Heart right ventricle (tissue), 16 donors: ENCODE data around the gene TSPAN8. TPM values are rescaled to one million over a fixed set of nuclear protein-coding genes. Genes with fewer than 3 reads are reported as not detected.

ENCODE experiments used
- ATAC-seq, 8 donors: fragments of 200-7000 bp; cut with Tn5 transposase; one replicate each; pipeline ENCODE4 v1.9.1; 2020; ENCODE audit warnings: mild to moderate bottlenecking in 8 of 8, moderate library complexity in 8 of 8, moderate number of reproducible peaks in 1 of 8
- DNase-seq, 2 donors: peaks; one replicate each; pipeline ENCODE4 v3.0.0-alpha.2; 2020
- H3K27ac ChIP-seq, 10 donors: fragments of 200-600 bp; sonication (generic) in 2 of 10; one replicate each; pipeline versions ENCODE4 v1.5.0 to v1.8.0; 2020 to 2022; ENCODE audit warnings: mild to moderate bottlenecking in 3 of 10
- H3K27me3 ChIP-seq, 7 donors: fragments of 200-600 bp; one replicate each; pipeline ENCODE4 v1.8.0; 2021 to 2022; ENCODE audit warnings: mild to moderate bottlenecking in 2 of 7
- H3K36me3 ChIP-seq, 9 donors: fragments of 200-600 bp; sonication (generic) in 1 of 9; one replicate each; pipeline versions ENCODE4 v1.5.0 to v1.8.0; 2020 to 2022; ENCODE audit warnings: mild to moderate bottlenecking in 2 of 9
- H3K4me1 ChIP-seq, 9 donors: fragments of 200-600 bp; sonication (generic) in 1 of 9; one replicate each; pipeline versions ENCODE4 v1.5.0 to v1.8.0; 2020 to 2022; ENCODE audit warnings: mild to moderate bottlenecking in 4 of 9
- H3K4me3 ChIP-seq, 10 donors: fragments of 200-600 bp; sonication (generic) in 2 of 10; one replicate each; pipeline versions ENCODE4 v1.5.0 to v1.8.0; 2020 to 2022; ENCODE audit warnings: mild to moderate bottlenecking in 7 of 10, moderate library complexity in 2 of 10
- H3K9me3 ChIP-seq, 11 donors: fragments of 200-600 bp in 10 of 11; sonication (generic) in 2 of 11; one replicate each; pipeline versions ENCODE4 v1.5.0 to v1.8.0; 2013 to 2022; ENCODE audit warnings: mild to moderate bottlenecking in 2 of 11, control low read depth in 1 of 11, moderate library complexity in 1 of 11
- WGBS, 2 donors: extraction: QIAGEN DNeasy Blood & Tissue Kit; methylation state at CpG; one replicate each; pipeline ENCODE4 v1.1.7; 2013; ENCODE audit warnings: inconsistent platforms in 1 of 2; 5-methylcytosine and 5-hydroxymethylcytosine counted together
- intact Hi-C, 10 donors: fragments of 100-400 bp; cut with DNase I; formaldehyde crosslinking; loops; one replicate each; pipeline versions ENCODE4 v1.11.1 to v1.14.2; 2022
- polyA plus RNA-seq, 2 donors: library from polyadenylated mRNA; stranded (reverse); fragments of 200-250 nt; gene quantifications; one replicate each; pipeline ENCODE4 v1.2.3, GENCODE V29; 2013
- total RNA-seq, 10 donors: library from RNA; stranded (reverse); fragmentation: NEBNext Ultra II Directional in 3 of 10; extraction: Animal tissue kit (Norgen Biotek cat#: 25700) in 3 of 10; gene quantifications; one replicate each; pipeline versions ENCODE4 v1.2.1 to v1.2.4, GENCODE V29; 2021 to 2023
- TF ChIP-seq, protein P1 (sequence below), 9 donors: fragments of 200-600 bp; sonication (generic) in 2 of 9; IDR thresholded peaks; one replicate each; pipeline versions ENCODE4 v1.5.0 to v1.8.0; 2021 to 2022; ENCODE audit warnings: antibody characterized with exemption in 9 of 9, mild to moderate bottlenecking in 5 of 9, moderate library complexity in 1 of 9
- donor health status: Arrhythmogenic right ventricular cardiomyopathy.
- donor health status: ischemic (EF 13 %, LVEDD 7.1; RV severe dilation, severe dysfunction).
- donor health status: healthy with polysubstance abuse.
- donor health status: DM: no; HTN: yes; CAD: no.
- donor health status: DM: no; HTN: no; CAD: no.
- donor health status: ischemic (EF 25% LVEDD 6.9; RV normal size, moderate dysfunction).
- donor health status: ischemic (EF 25% LVEDD 5.7; RV mildly dilated, moderate dysfunction).
- donor health status: healthy.
- donor health status: DM: yes; HTN: yes; CAD: no.
- donor health status: Ischemic cardiomyopathy.
- donor health status: ischemic (EF 35%, LVEDD 5.7; RV mildly dilated, moderate dysfunction).
- donor health status: nonischemic (EF 11% LVEDD 7.7; RV severe dilation, severe dysfunction).
- donor health status: DM: yes; HTN: yes; CAD: no.
- donor health status: PGD.
- donor health status: ischemic (EF 29% LVEDD 5.4; RV normal size, mild dysfunction).
- donor health status: nonischemic (EF 23%, LVEDD 6.1; RV moderate dilation, normal function).

TSPAN8 gene
- total and polyA plus RNA-seq, 12 donors: 0.09 to 0.75 (median 0.38) TPM; not detected in 6

DNA sequence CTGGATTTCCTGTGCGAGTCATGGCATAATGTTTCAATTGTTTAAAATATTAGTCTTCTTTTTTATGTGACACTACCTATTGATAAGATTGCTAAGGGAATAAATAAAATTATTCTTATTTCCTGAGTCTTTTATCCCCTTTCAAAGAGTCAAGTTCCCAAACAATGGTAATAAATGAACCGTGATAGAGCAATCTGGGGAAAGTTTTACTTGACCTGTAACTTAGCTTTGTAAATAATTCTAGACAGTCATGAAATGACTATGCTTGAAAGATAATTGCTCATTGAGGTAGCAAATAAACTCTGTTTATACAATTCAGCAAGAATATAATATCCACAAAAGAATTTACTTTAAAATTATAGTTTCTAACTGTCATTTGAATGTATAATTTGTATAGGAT lies 82.1 kb downstream of the TSPAN8 start:
- DNase-seq: no peak
- no peaks in the 10 kb centered on the region for H3K27me3 ChIP-seq
- H3K9me3 ChIP-seq: no peaks in the 10 kb centered on the region
- ATAC-seq: no peak
- intact Hi-C loops: no loop called here
- TF ChIP-seq, protein P1, sequence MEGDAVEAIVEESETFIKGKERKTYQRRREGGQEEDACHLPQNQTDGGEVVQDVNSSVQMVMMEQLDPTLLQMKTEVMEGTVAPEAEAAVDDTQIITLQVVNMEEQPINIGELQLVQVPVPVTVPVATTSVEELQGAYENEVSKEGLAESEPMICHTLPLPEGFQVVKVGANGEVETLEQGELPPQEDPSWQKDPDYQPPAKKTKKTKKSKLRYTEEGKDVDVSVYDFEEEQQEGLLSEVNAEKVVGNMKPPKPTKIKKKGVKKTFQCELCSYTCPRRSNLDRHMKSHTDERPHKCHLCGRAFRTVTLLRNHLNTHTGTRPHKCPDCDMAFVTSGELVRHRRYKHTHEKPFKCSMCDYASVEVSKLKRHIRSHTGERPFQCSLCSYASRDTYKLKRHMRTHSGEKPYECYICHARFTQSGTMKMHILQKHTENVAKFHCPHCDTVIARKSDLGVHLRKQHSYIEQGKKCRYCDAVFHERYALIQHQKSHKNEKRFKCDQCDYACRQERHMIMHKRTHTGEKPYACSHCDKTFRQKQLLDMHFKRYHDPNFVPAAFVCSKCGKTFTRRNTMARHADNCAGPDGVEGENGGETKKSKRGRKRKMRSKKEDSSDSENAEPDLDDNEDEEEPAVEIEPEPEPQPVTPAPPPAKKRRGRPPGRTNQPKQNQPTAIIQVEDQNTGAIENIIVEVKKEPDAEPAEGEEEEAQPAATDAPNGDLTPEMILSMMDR (IDR thresholded peaks at IDR 0.05): no peak
- H3K27ac ChIP-seq: no peak overlapping the region
- H3K4me3 ChIP-seq: no peak overlapping the region
- WGBS, 2 donors: 83 to 84% methylated on average over 2 of the region's 2 CpGs
- no peaks in the 10 kb centered on the region for H3K4me1 ChIP-seq
- H3K36me3 ChIP-seq: no peaks in the 10 kb centered on the region

Other genes with a start within 250 kb of the TSPAN8 start
- 1 to 10 TPM in 4 of 10 donors, under 1 TPM in 6; 0.20 to 1.7 (median 0.90) TPM for gene PTPRR, start 237.3 kb downstream of the TSPAN8 start, total RNA-seq
- under 1 TPM; 0.44 to 0.62 TPM for gene PTPRR, start 237.3 kb downstream of the TSPAN8 start, polyA plus RNA-seq